Tibial nerve (tissue), 3 donors: Measurements from ENCODE around the gene RINT1.

Source experiments
- POLR2A ChIP-seq, 2 donors: fragments of 450-650 bp; IDR thresholded peaks; one replicate each; pipeline ENCODE4 v1.6.1; 2017; ENCODE audit warnings: antibody characterized with exemption in 2 of 2, mild to moderate bottlenecking in 2 of 2, moderate library complexity in 2 of 2
- TF ChIP-seq, protein P1 (sequence below), 5 experiments: fragments of 200-600 bp in 3 of 5; fragments of 450-650 bp in 2 of 5; sonication (generic) in 3 of 5; IDR thresholded peaks; one replicate each; pipeline ENCODE4 v1.5.1; 2016 to 2019; ENCODE audit warnings: antibody characterized with exemption in 5 of 5, mild to moderate bottlenecking in 3 of 5, moderate library complexity in 2 of 5

- TF ChIP-seq, protein P1, sequence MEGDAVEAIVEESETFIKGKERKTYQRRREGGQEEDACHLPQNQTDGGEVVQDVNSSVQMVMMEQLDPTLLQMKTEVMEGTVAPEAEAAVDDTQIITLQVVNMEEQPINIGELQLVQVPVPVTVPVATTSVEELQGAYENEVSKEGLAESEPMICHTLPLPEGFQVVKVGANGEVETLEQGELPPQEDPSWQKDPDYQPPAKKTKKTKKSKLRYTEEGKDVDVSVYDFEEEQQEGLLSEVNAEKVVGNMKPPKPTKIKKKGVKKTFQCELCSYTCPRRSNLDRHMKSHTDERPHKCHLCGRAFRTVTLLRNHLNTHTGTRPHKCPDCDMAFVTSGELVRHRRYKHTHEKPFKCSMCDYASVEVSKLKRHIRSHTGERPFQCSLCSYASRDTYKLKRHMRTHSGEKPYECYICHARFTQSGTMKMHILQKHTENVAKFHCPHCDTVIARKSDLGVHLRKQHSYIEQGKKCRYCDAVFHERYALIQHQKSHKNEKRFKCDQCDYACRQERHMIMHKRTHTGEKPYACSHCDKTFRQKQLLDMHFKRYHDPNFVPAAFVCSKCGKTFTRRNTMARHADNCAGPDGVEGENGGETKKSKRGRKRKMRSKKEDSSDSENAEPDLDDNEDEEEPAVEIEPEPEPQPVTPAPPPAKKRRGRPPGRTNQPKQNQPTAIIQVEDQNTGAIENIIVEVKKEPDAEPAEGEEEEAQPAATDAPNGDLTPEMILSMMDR (IDR thresholded peaks at IDR 0.05), result no peak
- TF ChIP-seq POLR2A (IDR thresholded peaks at IDR 0.05), result no peak
Observed at GRCh38 chr7:105489409-105489808, 42.6 kb upstream of the RINT1 start.
